ENCODE measurements around the gene PDIA2. TPM values are rescaled to one million over a fixed set of nuclear protein-coding genes. Genes with fewer than 3 reads are reported as not detected.

The PDIA2 gene
- total and polyA plus RNA-seq, 11 donors: 0.17 to 9.3 (median 3.1) TPM

GRCh38 chr16:275041-275641 lies 7.8 kb upstream of the PDIA2 start:
- Histone ChIP-seq H3K36me3 (no peaks in the 10 kb centered on the region), H3K27me3 (peaks cover 0 to 36% (median 0%) of the 10 kb centered on the region in 9 donors), H3K4me1 (peaks cover 0 to 35% (median 4%) of the 10 kb centered on the region in 12 donors), H3K9me3 (no peaks in the 10 kb centered on the region), H3K27ac (peak overlapping the region in 2 of 12 donors; percentile 41 to 50), H3K4me3 (peak overlapping the region; percentile 42 to 73 (median 58))
- TF ChIP-seq CTCF (IDR thresholded peaks at IDR 0.05): no peak
- intact Hi-C loops (cut with DNase I): no loop called here
- DNase-seq (peak in 1 of 5 donors; percentile 20), ATAC-seq (peak in 2 of 4 donors; percentile 3 to 17)
- WGBS, 4 donors: 2 to 4% (median 3%) methylated on average over 11 to 58 of the region's 58 CpGs

- Histone ChIP-seq H3K27ac (peak within 1 kb of the TSS in 3 of 12 donors; percentile 17 to 50 (median 41)), H3K4me1 (peaks cover 0 to 39% (median 6%) of the 10 kb centered on the region in 12 donors), H3K4me3 (peak within 1 kb of the TSS; percentile 42 to 73 (median 58)), H3K36me3 (no peaks in the 10 kb centered on the region), H3K9me3 (no peaks in the 10 kb centered on the region), H3K27me3 (peaks cover 0 to 40% (median 2%) of the 10 kb centered on the region in 9 donors)
- ATAC-seq (peak in 2 of 4 donors; percentile 12 to 33), DNase-seq (no peak)
- TF ChIP-seq POLR2A (IDR thresholded peaks at IDR 0.05) (no peak), CTCF (IDR thresholded peaks at IDR 0.05) (no peak)
- WGBS, 4 donors: 3 to 9% (median 4%) methylated on average over 8 to 56 of the region's 56 CpGs
- intact Hi-C loops (cut with DNase I): no loop called here
These were observed 7.2 kb upstream of the PDIA2 start, which contains the start of gene RGS11 for GRCh38 chr16:275786-276232. TSS of gene RGS11 (minus strand) at chr16:275944. CDS start at chr16:275911, 33 bp downstream.

DNA sequence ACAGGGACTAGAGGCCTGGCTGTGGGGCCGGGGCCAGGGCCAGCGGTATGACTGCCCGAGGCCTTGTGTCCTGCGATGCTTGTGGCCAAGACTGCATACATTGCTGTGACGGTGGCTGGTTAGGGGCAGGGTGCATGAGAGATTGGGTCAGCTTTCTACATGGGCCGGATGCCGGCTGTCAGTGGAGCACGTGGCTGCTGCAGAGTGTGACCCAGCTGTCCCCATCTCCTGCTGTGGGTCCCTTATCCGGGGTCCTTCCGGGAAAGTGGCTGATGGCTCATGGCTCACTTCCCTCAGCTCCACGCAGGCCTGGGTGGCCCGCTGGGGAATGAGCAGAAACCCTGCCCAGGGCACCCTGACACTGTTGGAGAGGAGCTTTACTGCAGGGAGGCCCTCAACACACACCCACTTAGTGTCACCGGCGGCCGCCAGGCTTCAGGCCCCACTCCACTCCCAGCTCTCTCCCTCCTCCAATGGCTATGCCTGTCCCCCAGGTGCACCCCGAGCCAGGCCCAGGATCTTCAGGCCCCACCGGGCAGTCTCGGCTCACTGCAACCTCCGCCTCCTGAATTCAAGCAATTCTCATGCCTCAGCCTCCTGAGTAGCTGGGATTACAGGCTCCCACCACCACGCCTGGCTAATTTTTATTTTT lies 6.4 kb upstream of the PDIA2 start:
- peak in 1 of 4 donors; percentile 10 for ATAC-seq
- peak overlapping the region in 2 of 12 donors; percentile 41 to 50 for H3K27ac ChIP-seq
- no peak for DNase-seq
- H3K4me1 ChIP-seq: peaks cover 0 to 46% (median 12%) of the 10 kb centered on the region in 12 donors
- H3K9me3 ChIP-seq: no peaks in the 10 kb centered on the region
- TF ChIP-seq CTCF (IDR thresholded peaks at IDR 0.05) (no peak), POLR2A (IDR thresholded peaks at IDR 0.05) (no peak)
- peaks cover 0 to 48% (median 8%) of the 10 kb centered on the region in 9 donors for H3K27me3 ChIP-seq
- no peaks in the 10 kb centered on the region for H3K36me3 ChIP-seq
- WGBS, 4 donors: 72 to 79% (median 76%) methylated on average over 19 to 20 of the region's 20 CpGs
- peak overlapping the region in 5 of 12 donors; percentile 53 to 73 (median 60) for H3K4me3 ChIP-seq
- intact Hi-C loops (cut with DNase I): no loop called here

DNA sequence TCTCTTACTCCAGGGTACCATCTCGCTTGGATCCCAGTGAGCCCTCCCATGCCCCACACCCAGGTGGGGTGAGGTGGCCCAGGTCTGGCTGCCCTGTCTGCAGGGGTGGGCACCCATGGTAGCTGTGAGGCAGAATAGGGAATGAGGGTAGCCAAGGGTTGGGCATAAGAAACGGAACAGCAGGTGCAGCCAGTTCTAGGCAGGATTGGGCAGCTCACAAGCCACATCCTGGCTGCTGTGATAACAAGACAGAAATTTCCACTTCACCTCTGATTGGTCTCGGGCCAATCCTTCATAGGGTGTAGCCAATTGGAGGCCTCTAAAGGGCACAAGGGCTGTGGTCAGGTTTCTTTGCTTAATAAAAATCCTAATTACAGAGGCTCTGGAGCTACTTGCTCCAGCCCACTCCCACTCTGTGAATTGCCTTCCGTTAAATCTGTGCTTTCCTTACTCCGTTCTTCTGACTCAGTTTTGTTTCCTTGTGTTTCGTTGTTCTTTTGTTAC lies 4.0 kb upstream of the PDIA2 start:
- WGBS, 4 donors: 54 to 66% (median 62%) methylated on average over 6 of the region's 6 CpGs
- no peaks in the 10 kb centered on the region for H3K9me3 ChIP-seq
- H3K27me3 ChIP-seq: peaks cover 0 to 53% (median 8%) of the 10 kb centered on the region in 9 donors
- peaks cover 0 to 48% (median 12%) of the 10 kb centered on the region in 12 donors for H3K4me1 ChIP-seq
- DNase-seq (peak in 2 of 5 donors; percentile 50 to 59), ATAC-seq (peak; percentile 16 to 63 (median 48))
- no peak for TF ChIP-seq CTCF (IDR thresholded peaks at IDR 0.05)
- no peak for TF ChIP-seq POLR2A (IDR thresholded peaks at IDR 0.05)
- no peaks in the 10 kb centered on the region for H3K36me3 ChIP-seq
- intact Hi-C loops (cut with DNase I): no loop called here
- H3K27ac ChIP-seq: no peak overlapping the region
- no peak overlapping the region for H3K4me3 ChIP-seq

All from heart left ventricle (tissue), 16 donors.